C4-2B (cell line): ENCODE data around the gene SLC8A3.

ENCODE experiments used
- ZFX ChIP-seq: fragments of 450-650 bp; IDR thresholded peaks from 2 replicates; pipeline ENCODE4 v1.6.1; 2017
- TF ChIP-seq, protein P1 (sequence below): fragments of 450-650 bp; conservative IDR thresholded peaks from 2 replicates; pipeline ENCODE4 v1.5.1; 2017; ENCODE audit warnings: mild to moderate bottlenecking

- TF ChIP-seq, protein P1, sequence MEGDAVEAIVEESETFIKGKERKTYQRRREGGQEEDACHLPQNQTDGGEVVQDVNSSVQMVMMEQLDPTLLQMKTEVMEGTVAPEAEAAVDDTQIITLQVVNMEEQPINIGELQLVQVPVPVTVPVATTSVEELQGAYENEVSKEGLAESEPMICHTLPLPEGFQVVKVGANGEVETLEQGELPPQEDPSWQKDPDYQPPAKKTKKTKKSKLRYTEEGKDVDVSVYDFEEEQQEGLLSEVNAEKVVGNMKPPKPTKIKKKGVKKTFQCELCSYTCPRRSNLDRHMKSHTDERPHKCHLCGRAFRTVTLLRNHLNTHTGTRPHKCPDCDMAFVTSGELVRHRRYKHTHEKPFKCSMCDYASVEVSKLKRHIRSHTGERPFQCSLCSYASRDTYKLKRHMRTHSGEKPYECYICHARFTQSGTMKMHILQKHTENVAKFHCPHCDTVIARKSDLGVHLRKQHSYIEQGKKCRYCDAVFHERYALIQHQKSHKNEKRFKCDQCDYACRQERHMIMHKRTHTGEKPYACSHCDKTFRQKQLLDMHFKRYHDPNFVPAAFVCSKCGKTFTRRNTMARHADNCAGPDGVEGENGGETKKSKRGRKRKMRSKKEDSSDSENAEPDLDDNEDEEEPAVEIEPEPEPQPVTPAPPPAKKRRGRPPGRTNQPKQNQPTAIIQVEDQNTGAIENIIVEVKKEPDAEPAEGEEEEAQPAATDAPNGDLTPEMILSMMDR, result no peak
- no peak for TF ChIP-seq ZFX
These were observed 81.4 kb downstream of the SLC8A3 start for GRCh38 chr14:70107309-70107708.
